Measurements from ENCODE around the gene PGM2L1.

DNA sequence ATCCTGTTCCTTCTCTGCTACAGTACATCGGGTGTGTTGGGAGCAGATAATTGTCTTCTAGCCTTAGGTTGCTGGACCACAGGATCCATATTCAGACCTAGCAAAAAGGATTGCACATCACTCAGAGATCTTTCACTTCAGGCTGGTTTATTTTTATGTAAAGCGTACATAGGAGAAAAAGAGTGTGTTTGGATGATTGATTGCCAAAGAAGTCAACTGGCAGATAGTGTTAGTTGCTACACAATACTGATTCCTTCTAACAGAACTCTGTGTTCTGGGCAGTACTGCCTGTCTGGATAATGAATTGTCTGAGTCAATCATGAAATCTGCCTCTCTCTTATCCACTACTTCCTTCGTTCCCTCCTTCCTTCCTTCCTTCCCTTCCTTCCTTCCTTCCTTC is 31.0 kb upstream of the PGM2L1 start:
- no peak for TF ChIP-seq POLR2AphosphoS5 (IDR thresholded peaks at IDR 0.05)
- TF ChIP-seq, protein P1, sequence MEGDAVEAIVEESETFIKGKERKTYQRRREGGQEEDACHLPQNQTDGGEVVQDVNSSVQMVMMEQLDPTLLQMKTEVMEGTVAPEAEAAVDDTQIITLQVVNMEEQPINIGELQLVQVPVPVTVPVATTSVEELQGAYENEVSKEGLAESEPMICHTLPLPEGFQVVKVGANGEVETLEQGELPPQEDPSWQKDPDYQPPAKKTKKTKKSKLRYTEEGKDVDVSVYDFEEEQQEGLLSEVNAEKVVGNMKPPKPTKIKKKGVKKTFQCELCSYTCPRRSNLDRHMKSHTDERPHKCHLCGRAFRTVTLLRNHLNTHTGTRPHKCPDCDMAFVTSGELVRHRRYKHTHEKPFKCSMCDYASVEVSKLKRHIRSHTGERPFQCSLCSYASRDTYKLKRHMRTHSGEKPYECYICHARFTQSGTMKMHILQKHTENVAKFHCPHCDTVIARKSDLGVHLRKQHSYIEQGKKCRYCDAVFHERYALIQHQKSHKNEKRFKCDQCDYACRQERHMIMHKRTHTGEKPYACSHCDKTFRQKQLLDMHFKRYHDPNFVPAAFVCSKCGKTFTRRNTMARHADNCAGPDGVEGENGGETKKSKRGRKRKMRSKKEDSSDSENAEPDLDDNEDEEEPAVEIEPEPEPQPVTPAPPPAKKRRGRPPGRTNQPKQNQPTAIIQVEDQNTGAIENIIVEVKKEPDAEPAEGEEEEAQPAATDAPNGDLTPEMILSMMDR (IDR thresholded peaks at IDR 0.05), result no peak

Data from prostate gland (tissue), 2 donors.